SK-N-SH (cell line): Measurements from ENCODE around the gene GDF2. TPM values are rescaled to one million over a fixed set of nuclear protein-coding genes. Genes with fewer than 3 reads are reported as not detected.

Experiments
- CTCF ChIA-PET: fragments of 300-600, 350-600 bp; formaldehyde crosslinking; extraction: SDS; loops from one replicate; lab custom pipeline; 2021; lab: Yijun Ruan, JAX
- POLR2A ChIA-PET: fragments of 350-600 bp; sonication (Branson Sonifier 250); formaldehyde crosslinking; extraction: SDS; loops from one replicate; lab custom pipeline; 2020; ENCODE audit warnings: antibody characterized with exemption, inconsistent platforms; lab: Yijun Ruan, JAX
- DNase-seq: peaks from one replicate; pipeline ENCODE4 v3.0.0; 2012
- H2AFZ ChIP-seq: fragments of 200-600 bp; sonication (generic); 2 replicates; pipeline ENCODE4 v1.8.1; 2016; ENCODE audit warnings: antibody characterized with exemption, mild to moderate bottlenecking, low read depth
- H3F3A ChIP-seq: fragments of 200-600 bp; sonication (generic); replicated peaks from 2 replicates; pipeline ENCODE3; 2016; ENCODE audit warnings: antibody characterized with exemption, mild to moderate bottlenecking; ENCODE audit not compliant: insufficient read depth
- H3K27ac ChIP-seq, 2 experiments: fragments of 200-500 bp in 1 of 2; fragments of 200-600 bp in 1 of 2; sonication (Bioruptor generic) in 1 of 2; sonication (generic), shearing (Covaris generic) in 1 of 2; 2 replicates each; pipeline versions ENCODE4 v1.5.1 to v1.6.1; 2014 to 2016; ENCODE audit warnings: low read depth in 2 of 2, inconsistent platforms in 1 of 2, low read length in 1 of 2, mild to moderate bottlenecking in 1 of 2, mixed read lengths in 1 of 2
- H3K27me3 ChIP-seq: fragments of 200-600 bp; sonication (generic), shearing (Covaris generic); 2 replicates; pipeline ENCODE4 v1.6.1; 2016; ENCODE audit warnings: mixed run types; ENCODE audit not compliant: insufficient read depth
- H3K36me3 ChIP-seq, 2 experiments: fragments of 200-500 bp in 1 of 2; fragments of 200-600 bp in 1 of 2; sonication (Bioruptor generic) in 1 of 2; sonication (generic) in 1 of 2; replicated peaks in 1 of 2; 2 replicates each; pipeline versions ENCODE3 to v1.5.1; 2014 to 2016; ENCODE audit warnings: low read length in 1 of 2, mild to moderate bottlenecking in 1 of 2; ENCODE audit not compliant: insufficient read depth in 2 of 2, control insufficient read depth in 1 of 2
- H3K4me1 ChIP-seq, 2 experiments: fragments of 200-500 bp in 1 of 2; fragments of 200-600 bp in 1 of 2; sonication (Bioruptor generic) in 1 of 2; sonication (generic), shearing (Covaris generic) in 1 of 2; 2 replicates each; pipeline versions ENCODE4 v1.5.1 to v1.6.1; 2014 to 2016; ENCODE audit warnings: low read depth in 1 of 2, low read length in 1 of 2, mixed run types in 1 of 2; ENCODE audit not compliant: insufficient read depth in 2 of 2, control insufficient read depth in 1 of 2
- H3K4me2 ChIP-seq: fragments of 200-600 bp; sonication (generic), shearing (Covaris generic); 2 replicates; pipeline ENCODE4 v1.6.1; 2017; ENCODE audit warnings: mixed run types
- H3K4me3 ChIP-seq, 2 experiments: fragments of 200-500 bp in 1 of 2; fragments of 200-600 bp in 1 of 2; sonication (Bioruptor generic) in 1 of 2; sonication (generic), shearing (Covaris generic) in 1 of 2; 2 replicates each; pipeline versions ENCODE4 v1.5.1 to v1.8.1; 2014 to 2016; ENCODE audit warnings: low read depth in 2 of 2, inconsistent platforms in 1 of 2, low read length in 1 of 2, mild to moderate bottlenecking in 1 of 2, mixed read lengths in 1 of 2, moderate library complexity in 1 of 2
- H3K79me2 ChIP-seq: fragments of 200-600 bp; sonication (generic); 2 replicates; pipeline ENCODE4 v1.8.1; 2017; ENCODE audit warnings: mild to moderate bottlenecking; ENCODE audit not compliant: insufficient read depth
- H3K9ac ChIP-seq: fragments of 200-600 bp; sonication (generic); 2 replicates; pipeline ENCODE4 v1.6.1; 2017; ENCODE audit warnings: mixed run types
- H3K9me2 ChIP-seq: fragments of 200-600 bp; sonication (generic); 2 replicates; pipeline ENCODE4 v1.6.1; 2017; ENCODE audit warnings: mixed run types
- H3K9me3 ChIP-seq: fragments of 200-600 bp; sonication (generic); 2 replicates; pipeline ENCODE4 v1.6.1; 2017; ENCODE audit warnings: mixed run types, mild to moderate bottlenecking, moderate library complexity
- H4K20me1 ChIP-seq: fragments of 200-600 bp; sonication (generic); 2 replicates; pipeline ENCODE4 v1.6.1; 2017; ENCODE audit warnings: mild to moderate bottlenecking, mixed run types; ENCODE audit not compliant: insufficient read depth
- CTCF ChIP-seq: fragments of 200-600 bp; sonication (generic); IDR thresholded peaks from 2 replicates; pipeline ENCODE4 v1.6.1; 2017; ENCODE audit warnings: antibody characterized with exemption, mild to moderate bottlenecking, moderate library complexity
- ELF1 ChIP-seq: IDR thresholded peaks from 2 replicates; pipeline ENCODE4 v1.4.0; 2012
- EP300 ChIP-seq, 2 experiments: IDR thresholded peaks; 2 replicates each; pipeline versions ENCODE4 v1.4.0 to v1.6.1; 2012; ENCODE audit warnings: borderline replicate concordance in 1 of 2, low read depth in 1 of 2, low read length in 1 of 2
- EZH2phosphoT487 ChIP-seq: fragments of 200-600 bp; sonication (generic); IDR thresholded peaks from 2 replicates; pipeline ENCODE4 v1.6.1; 2017; ENCODE audit warnings: low read depth, mixed run types, mild to moderate bottlenecking, antibody characterized with exemption, moderate library complexity, borderline replicate concordance
- FOXM1 ChIP-seq: IDR thresholded peaks from 2 replicates; pipeline ENCODE4 v1.4.0; 2012; ENCODE audit warnings: low read depth, mild to moderate bottlenecking
- IRF3 ChIP-seq: fragments of 150-350 bp; IDR thresholded peaks from 2 replicates; pipeline ENCODE4 v1.6.1; 2016; ENCODE audit warnings: mild to moderate bottlenecking, low read depth, low read length
- MAX ChIP-seq: IDR thresholded peaks from 2 replicates; pipeline ENCODE4 v1.4.0; 2012; ENCODE audit warnings: low read depth
- MEF2A ChIP-seq: IDR thresholded peaks from 2 replicates; pipeline ENCODE4 v1.4.0; 2012; ENCODE audit warnings: low read depth, borderline replicate concordance
- MXI1 ChIP-seq: IDR thresholded peaks from 2 replicates; pipeline ENCODE4 v1.6.1; 2012; ENCODE audit warnings: mild to moderate bottlenecking, low read depth, low read length, improper control_type of control experiment
- NRF1 ChIP-seq: IDR thresholded peaks from 2 replicates; pipeline ENCODE4 v1.6.1; 2012; ENCODE audit warnings: low read depth, mild to moderate bottlenecking, low read length
- PBX3 ChIP-seq: IDR thresholded peaks from 2 replicates; pipeline ENCODE4; 2012
- POLR2AphosphoS5 ChIP-seq: IDR thresholded peaks from 2 replicates; pipeline ENCODE4 v1.6.1; 2012; ENCODE audit warnings: low read depth, low read length
- RAD21 ChIP-seq: IDR thresholded peaks from 2 replicates; pipeline ENCODE4 v1.6.1; 2012; ENCODE audit warnings: mild to moderate bottlenecking, low read length
- RCOR1 ChIP-seq: fragments of 150-350 bp; IDR thresholded peaks from 2 replicates; pipeline ENCODE4 v1.6.1; 2017; ENCODE audit warnings: antibody characterized with exemption, low read length
- RXRA ChIP-seq: IDR thresholded peaks from 2 replicates; pipeline ENCODE4 v1.4.0; 2012; ENCODE audit warnings: low read depth, mild to moderate bottlenecking, borderline replicate concordance
- TAF1 ChIP-seq: IDR thresholded peaks from 2 replicates; pipeline ENCODE4 v1.6.1; 2012; ENCODE audit warnings: low read depth, mild to moderate bottlenecking, low read length, moderate library complexity, borderline replicate concordance
- TEAD4 ChIP-seq: IDR thresholded peaks from 2 replicates; pipeline ENCODE4 v1.4.0; 2012; ENCODE audit warnings: mild to moderate bottlenecking, borderline replicate concordance; ENCODE audit not compliant: insufficient read depth
- YY1 ChIP-seq: IDR thresholded peaks from 2 replicates; pipeline ENCODE4 v1.4.0; 2012; ENCODE audit warnings: low read depth, mild to moderate bottlenecking
- ZBTB33 ChIP-seq: IDR thresholded peaks from 2 replicates; pipeline ENCODE4 v1.4.0; 2012; ENCODE audit warnings: low read depth, borderline replicate concordance
- WGBS: methylation state at CpG from one replicate; pipeline ENCODE4 v1.1.6; 2017; ENCODE audit warnings: low lambda C conversion rate; 5-methylcytosine and 5-hydroxymethylcytosine counted together
- polyA plus RNA-seq, 3 experiments: library from polyadenylated mRNA; depleted of rRNA; stranded (reverse); fragments of >200 nt; gene quantifications; 2 replicates each; pipeline ENCODE4 v1.2.3, GENCODE V29; 2012

The GDF2 gene
- polyA plus RNA-seq, 1 of the 3 experiments (the other 2 are of a cell fraction): not detected

- no peak for DNase-seq
- H3K4me2 ChIP-seq: no peak overlapping the region
- H3F3A ChIP-seq: no peaks in the 10 kb centered on the region
- ChIA-PET POLR2A (interaction anchor here (0.8 to 1.9 kb wide), 2 partner anchors 256 to 269 kb away, joined by 3 to 8 read pairs; no protein-coding TSS in a partner anchor), CTCF (interaction anchor here (1.5 to 5.2 kb wide), 3 partner anchors 8 to 310 kb away, joined by 6 to 50 read pairs (median 28); no protein-coding TSS in a partner anchor)
- no peaks in the 10 kb centered on the region for H3K36me3 ChIP-seq
- H3K4me3 ChIP-seq: peak overlapping the region in 1 of 2 experiments; percentile 49; a peak in 1 of 4 replicates
- no peak overlapping the region for H2AFZ ChIP-seq
- no peaks in the 10 kb centered on the region for H3K9me3 ChIP-seq
- no peaks in the 10 kb centered on the region for H4K20me1 ChIP-seq
- peaks cover 0 to 70% of the 10 kb centered on the region in 2 experiments; a peak in 1 of 4 replicates for H3K4me1 ChIP-seq
- no peak overlapping the region for H3K9ac ChIP-seq
- no peak for TF ChIP-seq CTCF
- no peak for TF ChIP-seq MAX
- TF ChIP-seq MEF2A: no peak
- peaks cover 28% of the 10 kb centered on the region for H3K27me3 ChIP-seq
- WGBS: 42% methylated on average over 5 of the region's 6 CpGs
- H3K9me2 ChIP-seq: no peaks in the 10 kb centered on the region
- H3K27ac ChIP-seq: no peak overlapping the region; a peak in 1 of 4 replicates
- H3K79me2 ChIP-seq: no peaks in the 10 kb centered on the region
These were observed 18.4 kb upstream of the GDF2 start for GRCh38 chr10:47303866-47304265.

GRCh38 chr10:47305566-47305965, 16.7 kb upstream of the GDF2 start:
- no peaks in the 10 kb centered on the region for H3K79me2 ChIP-seq
- H4K20me1 ChIP-seq: no peaks in the 10 kb centered on the region
- H2AFZ ChIP-seq: no peak overlapping the region
- H3F3A ChIP-seq: no peaks in the 10 kb centered on the region
- H3K4me1 ChIP-seq: peaks cover 0 to 79% of the 10 kb centered on the region in 2 experiments; a peak in 1 of 4 replicates
- ChIA-PET CTCF (interaction anchor here (0.7 to 12.0 kb wide), 3 partner anchors 45 to 273 kb away, joined by 3 to 337 read pairs (median 3); no protein-coding TSS in a partner anchor), POLR2A (interaction anchor here (0.7 kb wide), 1 partner anchor 18 kb away, joined by 3 read pairs; no protein-coding TSS in a partner anchor)
- peaks cover 14% of the 10 kb centered on the region; the same call in 1 of the 2 replicates for H3K27me3 ChIP-seq
- no peak overlapping the region for H3K9ac ChIP-seq
- no peak for DNase-seq
- H3K9me2 ChIP-seq: no peaks in the 10 kb centered on the region
- 6% methylated on average over 2 of the region's 2 CpGs for WGBS
- H3K9me3 ChIP-seq: no peaks in the 10 kb centered on the region
- no peak overlapping the region; a peak in 1 of 4 replicates for H3K27ac ChIP-seq
- no peaks in the 10 kb centered on the region for H3K36me3 ChIP-seq
- H3K4me3 ChIP-seq: no peak overlapping the region
- no peak overlapping the region for H3K4me2 ChIP-seq
- no peak for TF ChIP-seq YY1
- TF ChIP-seq CTCF: no peak
- TF ChIP-seq PBX3: no peak
- TF ChIP-seq FOXM1: no peak
- no peak for TF ChIP-seq TAF1
- no peak for TF ChIP-seq ZBTB33
- no peak for TF ChIP-seq RXRA
- TF ChIP-seq RCOR1: no peak
- TF ChIP-seq EP300 (IDR thresholded peaks at IDR 0.05; ENCODE audit: borderline replicate concordance in 1 of 2, low read depth in 1 of 2, low read length in 1 of 2): no peak
- no peak for TF ChIP-seq NRF1
- no peak for TF ChIP-seq TEAD4
- no peak for TF ChIP-seq POLR2AphosphoS5
- no peak for TF ChIP-seq RAD21
- TF ChIP-seq MXI1: no peak
- no peak for TF ChIP-seq ELF1
- TF ChIP-seq EZH2phosphoT487: no peak
- TF ChIP-seq IRF3: no peak
